ENCODE data around the gene TRIP10. TPM values are rescaled to one million over a fixed set of nuclear protein-coding genes. Genes with fewer than 3 reads are reported as not detected.
A peak's percentile ranks its signal among the peaks of the same experiment; 100 is the strongest.

Gene TRIP10
- total and polyA plus RNA-seq, 2 of the 4 experiments (the other 2 are of a cell fraction): 39.1 to 47.0 TPM

- Histone ChIP-seq H4K91ac (ENCODE audit: insufficient read depth, low read depth, low read length) (no peak overlapping the region), H3K4me3 (ENCODE audit: insufficient read depth, low read depth, low read length) (no peak overlapping the region), H4K20me1 (ENCODE audit: insufficient read depth, low read length) (no peaks in the 10 kb centered on the region), H2AFZ (replicated peaks; ENCODE audit: low read length, poor library complexity) (no peak overlapping the region), H3K4me2 (ENCODE audit: low read depth, low read length) (no peak overlapping the region), H3K36me3 (ENCODE audit: control insufficient read depth, insufficient read depth, low read length) (peaks cover 4% of the 10 kb centered on the region; the same call in 1 of the 2 replicates), H2AK9ac (replicated peaks; ENCODE audit: low read depth, low read length, poor library complexity) (no peak overlapping the region), H3K9me3 (ENCODE audit: control insufficient read depth, insufficient read depth, low read length) (no peaks in the 10 kb centered on the region; the same call in 1 of the 2 replicates), H3K9ac (ENCODE audit: low read depth, low read length) (no peak overlapping the region), H4K5ac (ENCODE audit: low read depth, low read length) (no peak overlapping the region), H3K27ac (ENCODE audit: insufficient read depth, low read length) (no peak overlapping the region), H3K18ac (ENCODE audit: low read depth, low read length) (no peak overlapping the region), H3K9me1 (ENCODE audit: insufficient read depth, low read length) (no peaks in the 10 kb centered on the region), H3K14ac (replicated peaks; ENCODE audit: low read depth, low read length) (no peak overlapping the region), H2AK5ac (ENCODE audit: low read depth, low read length) (no peak overlapping the region), H3K4ac (ENCODE audit: low read depth, low read length) (no peak overlapping the region), H3K23ac (ENCODE audit: low read depth, low read length) (no peak overlapping the region), H3K79me1 (ENCODE audit: low read depth in 1 of 2, low read length in 2 of 2) (no peaks in the 10 kb centered on the region), H2BK5ac (ENCODE audit: low read depth, low read length, poor library complexity, severe bottlenecking) (peak overlapping the region; percentile 90), H3K27me3 (ENCODE audit: control insufficient read depth, insufficient read depth, low read length) (no peaks in the 10 kb centered on the region), H2BK20ac (ENCODE audit: low read depth, low read length) (no peak overlapping the region), H4K8ac (ENCODE audit: low read depth in 2 of 2, low read length in 2 of 2) (no peak overlapping the region), H2BK120ac (ENCODE audit: low read depth, low read length) (no peak overlapping the region), H3K56ac (ENCODE audit: extremely low read depth, insufficient read depth, low read length) (no peak overlapping the region), H2BK15ac (ENCODE audit: low read depth, low read length) (no peak overlapping the region), H3K4me1 (ENCODE audit: control insufficient read depth, insufficient read depth, low read length) (no peaks in the 10 kb centered on the region; the same call in 1 of the 2 replicates)
- ATAC-seq (ENCODE audit: low read depth): no peak
- BruUV-seq (replicated peaks): no TSS peak
- intact Hi-C loops (cut with micrococcal nuclease) (no loop called here), dilution Hi-C loops (cut with HindIII; ENCODE audit: low sequenced_read_pairs, unreplicated experiment) (no loop called here), in situ Hi-C loops (cut with MboI; ENCODE audit: low sequenced_read_pairs) (no loop called here)
- ChIA-PET POLR2A (ENCODE audit: unreplicated experiment) (no interaction called here), CTCF (no interaction called here)
- DNase-seq: no peak
- TF ChIP-seq, protein P1, sequence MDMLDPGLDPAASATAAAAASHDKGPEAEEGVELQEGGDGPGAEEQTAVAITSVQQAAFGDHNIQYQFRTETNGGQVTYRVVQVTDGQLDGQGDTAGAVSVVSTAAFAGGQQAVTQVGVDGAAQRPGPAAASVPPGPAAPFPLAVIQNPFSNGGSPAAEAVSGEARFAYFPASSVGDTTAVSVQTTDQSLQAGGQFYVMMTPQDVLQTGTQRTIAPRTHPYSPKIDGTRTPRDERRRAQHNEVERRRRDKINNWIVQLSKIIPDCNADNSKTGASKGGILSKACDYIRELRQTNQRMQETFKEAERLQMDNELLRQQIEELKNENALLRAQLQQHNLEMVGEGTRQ (IDR thresholded peaks at IDR 0.05; ENCODE audit: low read depth, low read length): no peak
- TF ChIP-seq CEBPB (IDR thresholded peaks at IDR 0.05; ENCODE audit: low read depth, low read length) (no peak), CHD1 (IDR thresholded peaks at IDR 0.05; ENCODE audit: low read depth, low read length) (no peak), MAFK (IDR thresholded peaks at IDR 0.05; ENCODE audit: low read depth, low read length) (no peak), ELK1 (IDR thresholded peaks at IDR 0.05; ENCODE audit: borderline replicate concordance, low read depth, low read length) (no peak), FOS (IDR thresholded peaks at IDR 0.05; ENCODE audit: low read depth, low read length) (no peak), RCOR1 (IDR thresholded peaks at IDR 0.05; ENCODE audit: insufficient replicate concordance, low read length) (no peak), CTCF (conservative IDR thresholded peaks at IDR 0.05; ENCODE audit: low read depth, low read length) (no peak), MAZ (IDR thresholded peaks at IDR 0.05; ENCODE audit: borderline replicate concordance, low read depth, low read length) (no peak), SMC3 (IDR thresholded peaks at IDR 0.05; ENCODE audit: low read depth, low read length) (no peak), RAD21 (IDR thresholded peaks at IDR 0.05; ENCODE audit: low read length) (no peak), POLR2A (IDR thresholded peaks at IDR 0.05; ENCODE audit: low read depth, low read length) (no peak), RFX5 (IDR thresholded peaks at IDR 0.05; ENCODE audit: low read depth, low read length) (no peak), NFE2L2 (IDR thresholded peaks at IDR 0.05; ENCODE audit: low read depth, low read length) (no peak), MXI1 (IDR thresholded peaks at IDR 0.05; ENCODE audit: borderline replicate concordance, low read depth, low read length) (no peak), BHLHE40 (IDR thresholded peaks at IDR 0.05; ENCODE audit: low read depth, low read length) (no peak)
- WGBS, 2 experiments (ENCODE audit: extremely low coverage in 2 of 2, insufficient read length in 1 of 2): 58% methylated on average over 5 of the region's 10 CpGs; no CpG with 5 or more reads in 1 of the 2 experiments
Observed at GRCh38 chr19:6717036-6717435, 22.4 kb upstream of the TRIP10 start.
